HuH-7.5 (cell line): Measurements from ENCODE around the gene MAIP1.

Experiments
- DNase-seq: peaks from one replicate; pipeline ENCODE4 v3.0.0; 2011; ENCODE audit warnings: low spot score

Gene MAIP1

GRCh38 chr2:199991691-199992090 is 36.3 kb downstream of the MAIP1 start:
- no peak for DNase-seq

GRCh38 chr2:199992296-199992695 is 36.9 kb downstream of the MAIP1 start:
- no peak for DNase-seq

- no peak for DNase-seq
These were observed 39.0 kb downstream of the MAIP1 start for GRCh38 chr2:199994371-199994770.

GRCh38 chr2:199994896-199995295 is 39.5 kb downstream of the MAIP1 start:
- no peak for DNase-seq

- DNase-seq: no peak
These were observed 41.9 kb downstream of the MAIP1 start for GRCh38 chr2:199997296-199997695.

GRCh38 chr2:199999166-199999565 is 43.8 kb downstream of the MAIP1 start:
- DNase-seq: no peak

- DNase-seq: no peak
These were observed 45.2 kb downstream of the MAIP1 start for GRCh38 chr2:200000444-200001163.

GRCh38 chr2:200003444-200003843 is 48.1 kb downstream of the MAIP1 start:
- no peak for DNase-seq

GRCh38 chr2:200005675-200006074 is 50.3 kb downstream of the MAIP1 start:
- no peak for DNase-seq

GRCh38 chr2:200007306-200007705 is 51.9 kb downstream of the MAIP1 start:
- DNase-seq: no peak

GRCh38 chr2:200012401-200012800 is 57.0 kb downstream of the MAIP1 start:
- no peak for DNase-seq
